GM12872 (cell line): Measurements from ENCODE around the gene GRIA3.

ENCODE experiments used
- CTCF ChIP-seq: IDR thresholded peaks from 3 replicates; pipeline ENCODE4 v1.5.1; 2011; ENCODE audit warnings: low read depth, mild to moderate bottlenecking, low read length, moderate library complexity; ENCODE audit not compliant: insufficient read depth

GRIA3 gene

GRCh38 chrX:123175366-123176122, 8.5 kb upstream of the GRIA3 start:
- TF ChIP-seq CTCF: no peak

GRCh38 chrX:123181233-123181914, 2.7 kb upstream of the GRIA3 start:
- no peak for TF ChIP-seq CTCF

GRCh38 chrX:123184866-123185276, 793 bp downstream of the GRIA3 start:
- TF ChIP-seq CTCF: no peak

- TF ChIP-seq CTCF: no peak
Observed at GRCh38 chrX:123185721-123186120, 1.6 kb downstream of the GRIA3 start.

GRCh38 chrX:123186801-123187200, 2.7 kb downstream of the GRIA3 start:
- TF ChIP-seq CTCF: no peak

GRCh38 chrX:123188081-123188480, 4.0 kb downstream of the GRIA3 start:
- TF ChIP-seq CTCF: no peak

GRCh38 chrX:123189338-123189737, 5.3 kb downstream of the GRIA3 start:
- no peak for TF ChIP-seq CTCF
